Activated T-cell treated with anti-CD3 and anti-CD28 coated beads, Interleukin-2, amount 50 U/mL, for 1 hour (primary cell): Measurements from ENCODE around the gene SEMA3A.

Experiments
- DNase-seq: peaks from one replicate; pipeline ENCODE4 v3.0.0-alpha.2; 2020

SEMA3A gene

GRCh38 chr7:84195295-84196060 is 889 bp upstream of the SEMA3A start:
- DNase-seq = no peak

GRCh38 chr7:84193747-84194146 is 842 bp downstream of the SEMA3A start:
- DNase-seq = no peak

DNA sequence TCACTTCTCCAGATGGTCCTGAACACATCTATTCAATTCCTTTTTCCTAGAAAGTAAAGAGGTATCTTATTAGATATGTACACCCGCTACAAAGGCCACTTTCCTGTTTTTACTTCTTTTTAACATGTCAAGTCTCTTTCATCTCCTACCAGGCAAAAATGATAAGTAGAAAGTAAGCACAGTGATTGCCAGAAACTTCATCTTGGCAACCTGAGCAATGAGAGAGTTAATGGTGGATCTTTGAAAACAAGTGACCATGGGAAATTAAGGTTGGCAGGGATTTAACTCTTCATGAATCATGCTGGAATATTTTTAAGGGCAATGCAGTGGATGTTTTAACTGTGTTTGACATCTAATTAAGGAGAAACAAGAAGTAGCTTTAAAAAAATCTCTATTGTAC is 2.7 kb downstream of the SEMA3A start:
- DNase-seq = no peak

DNA sequence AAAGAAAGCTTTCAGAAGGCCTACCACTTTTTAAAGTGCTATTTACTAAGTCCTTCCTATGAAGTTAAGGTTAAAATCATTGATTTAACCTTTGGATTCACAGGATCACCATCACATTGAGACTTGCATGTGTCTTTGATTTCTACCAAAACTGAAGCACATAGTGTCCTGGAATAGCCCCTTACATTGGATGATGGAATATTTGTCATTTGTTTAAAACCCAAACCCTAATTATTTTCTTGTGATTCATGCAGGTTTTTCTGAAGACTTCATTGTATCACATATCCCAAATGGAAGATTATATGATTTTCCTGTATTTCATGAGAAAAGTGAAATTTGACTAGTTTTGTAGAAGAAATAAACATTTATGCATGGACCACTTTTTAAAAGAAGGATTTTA is 3.3 kb downstream of the SEMA3A start:
- no peak for DNase-seq

GRCh38 chr7:84190016-84190705 is 4.4 kb downstream of the SEMA3A start:
- DNase-seq = no peak

DNA sequence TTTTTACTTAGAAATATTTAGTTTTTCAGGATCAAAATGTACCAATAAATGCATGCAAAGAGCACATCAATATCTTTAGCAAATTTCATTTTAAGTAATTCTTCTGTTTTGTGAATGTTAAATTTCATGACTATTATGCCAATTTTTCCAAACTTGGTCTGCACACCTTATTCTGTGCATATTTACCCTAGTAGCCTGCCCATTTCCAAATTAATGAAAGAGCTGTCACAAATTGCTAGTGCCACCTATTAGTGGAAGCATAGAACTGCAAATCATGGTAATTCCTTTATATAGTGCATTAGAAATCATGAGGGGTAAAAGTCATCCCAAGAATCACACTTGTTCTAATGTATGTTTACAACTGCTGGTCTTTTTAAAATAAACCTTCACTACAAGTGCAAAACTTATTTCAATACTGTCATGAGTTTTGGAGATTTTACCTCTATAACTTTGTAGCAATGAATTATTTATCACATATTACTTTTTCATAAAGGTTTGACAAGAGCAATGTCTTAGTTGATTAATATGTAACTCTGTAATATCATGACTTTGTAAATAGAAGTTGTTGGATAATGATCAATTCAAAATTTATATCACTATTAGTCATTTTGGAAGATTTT is 5.7 kb downstream of the SEMA3A start:
- no peak for DNase-seq

DNA sequence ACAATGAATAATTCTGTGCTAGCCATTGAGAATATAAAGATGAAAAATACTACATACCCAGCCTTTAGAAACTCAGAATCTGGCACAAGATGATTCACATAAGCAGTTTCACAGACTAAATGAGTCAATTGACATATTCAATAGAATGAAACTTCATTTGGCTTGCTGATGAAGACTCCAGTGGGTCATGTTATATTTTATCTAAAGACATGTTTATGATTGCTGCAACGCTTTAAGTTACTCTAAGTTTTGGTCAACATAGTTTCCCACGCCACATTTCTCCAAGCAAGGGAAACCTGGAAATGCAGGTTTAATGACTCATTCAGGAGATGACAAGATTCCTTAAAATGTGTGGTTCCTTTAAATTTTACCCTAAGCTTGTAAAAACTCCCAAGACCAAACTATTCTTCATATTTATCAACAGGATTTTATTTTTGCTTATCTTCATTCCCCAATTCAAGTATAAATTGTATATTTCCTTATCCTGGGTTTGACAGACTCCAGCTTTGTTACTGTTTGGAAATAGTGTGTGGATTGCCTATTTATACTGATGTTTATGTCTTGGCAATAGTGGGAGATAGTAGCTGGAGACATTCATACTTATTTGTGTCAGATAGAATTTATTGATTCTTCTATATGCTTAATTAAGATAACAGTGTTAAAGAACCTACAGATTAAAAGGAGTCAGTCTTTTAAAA is 6.6 kb downstream of the SEMA3A start:
- no peak for DNase-seq

- no peak for DNase-seq
These were observed 7.3 kb downstream of the SEMA3A start for GRCh38 chr7:84187087-84187805.

- no peak for DNase-seq
These were observed 10.8 kb downstream of the SEMA3A start for GRCh38 chr7:84183741-84184140.

GRCh38 chr7:84182301-84182700 is 12.3 kb downstream of the SEMA3A start:
- no peak for DNase-seq

DNA sequence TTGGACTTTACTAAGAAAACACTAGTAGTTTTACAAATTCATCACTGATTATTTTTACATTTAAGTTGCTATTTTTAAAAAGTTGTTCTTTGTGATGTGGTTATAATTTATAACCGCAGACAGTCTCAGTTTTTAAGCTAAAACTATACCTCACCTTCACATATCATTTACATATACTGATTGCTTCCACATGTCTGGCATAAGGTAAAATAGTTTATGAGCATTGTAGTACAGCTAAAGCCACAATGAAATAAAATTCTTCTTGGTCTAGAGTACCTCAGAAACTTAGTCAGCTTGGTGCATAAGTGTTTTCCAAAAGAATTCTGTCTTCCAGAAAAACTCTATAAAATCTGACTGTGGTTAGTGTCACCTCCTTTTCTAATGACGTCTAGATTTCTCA is 13.0 kb downstream of the SEMA3A start:
- DNase-seq = no peak

- no peak for DNase-seq
These were observed 16.7 kb downstream of the SEMA3A start for GRCh38 chr7:84177758-84178412.

- DNase-seq = no peak
These were observed 17.9 kb downstream of the SEMA3A start for GRCh38 chr7:84176716-84177115.

- DNase-seq = no peak
These were observed 19.1 kb downstream of the SEMA3A start for GRCh38 chr7:84175461-84175860.

GRCh38 chr7:84170646-84171045 is 23.9 kb downstream of the SEMA3A start:
- DNase-seq = no peak

DNA sequence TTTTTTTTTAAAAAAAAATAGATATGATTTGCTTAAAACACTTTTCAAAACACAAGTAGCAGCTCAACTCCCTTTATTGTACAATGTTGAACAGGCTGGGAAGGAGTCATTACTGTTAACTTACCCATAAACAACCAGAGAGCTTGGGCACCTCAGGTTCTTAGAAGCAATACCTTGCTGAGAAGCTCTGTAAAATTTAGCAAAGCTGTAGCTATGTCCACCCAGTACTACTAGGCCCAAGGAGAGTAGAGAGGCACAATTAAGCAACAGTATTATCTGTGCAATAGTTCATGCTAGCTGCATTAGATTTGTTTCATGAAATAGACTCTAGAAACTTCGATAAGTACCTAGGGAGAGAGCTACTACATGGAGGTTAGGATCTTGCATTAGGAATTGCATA is 32.0 kb downstream of the SEMA3A start:
- no peak for DNase-seq

DNA sequence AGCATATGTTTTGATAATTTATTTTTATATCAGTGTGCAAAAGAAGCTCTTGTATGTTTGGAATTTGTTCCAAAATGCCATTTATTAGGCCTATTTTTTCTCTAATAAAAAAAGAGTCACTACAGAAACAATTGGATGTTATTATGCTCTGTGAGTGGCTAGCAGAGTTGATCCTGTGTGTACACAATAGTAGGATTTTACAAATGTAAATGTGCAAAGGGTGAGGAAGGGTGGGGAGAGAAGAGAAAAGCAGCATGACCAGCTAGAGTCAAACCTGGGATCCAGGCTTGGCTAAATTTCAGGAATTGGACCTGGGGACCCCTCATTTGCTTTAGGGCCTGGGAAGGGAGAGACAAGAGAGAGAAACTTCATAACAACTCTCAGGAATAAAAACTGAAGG is 32.5 kb downstream of the SEMA3A start:
- no peak for DNase-seq

DNA sequence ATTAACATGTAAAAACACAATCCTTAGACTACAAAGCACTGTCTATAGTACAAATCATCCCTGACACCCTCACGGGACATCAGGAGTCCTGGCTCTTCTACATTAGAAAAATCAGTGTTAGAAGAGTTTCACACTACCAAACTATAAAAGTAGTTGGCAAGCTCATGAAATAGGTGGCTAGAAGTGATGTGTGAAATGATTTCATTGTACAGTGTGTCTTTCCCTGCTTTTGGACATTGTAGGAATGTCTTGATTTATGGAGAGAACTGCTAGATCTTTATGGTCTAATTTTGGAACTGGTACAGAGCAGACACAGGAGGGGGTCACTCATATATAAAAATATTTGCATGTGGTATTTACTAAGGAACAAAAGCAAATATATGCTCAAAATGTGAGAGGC is 33.2 kb downstream of the SEMA3A start:
- no peak for DNase-seq

DNA sequence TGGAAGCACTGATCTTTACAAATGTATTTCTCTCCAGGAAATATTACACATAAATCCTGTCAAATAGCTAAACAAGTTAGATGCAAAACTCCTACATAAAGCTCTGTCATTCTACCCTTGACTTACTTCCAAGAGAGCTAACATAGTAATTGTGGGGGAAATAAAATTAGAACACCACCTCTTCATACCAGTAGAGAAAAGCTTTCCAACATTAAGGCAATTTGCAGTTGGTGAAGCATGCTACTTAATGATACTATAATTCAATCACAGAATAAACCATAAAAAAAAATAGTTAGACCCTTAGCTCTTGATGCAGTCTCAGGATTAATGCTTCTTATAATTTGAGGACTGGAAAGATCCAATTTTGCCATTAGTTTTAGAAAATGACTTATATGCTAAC is 35.2 kb downstream of the SEMA3A start:
- no peak for DNase-seq

- no peak for DNase-seq
These were observed 37.4 kb downstream of the SEMA3A start for GRCh38 chr7:84157171-84157570.

- DNase-seq = no peak
These were observed 39.4 kb downstream of the SEMA3A start for GRCh38 chr7:84154991-84155781.

DNA sequence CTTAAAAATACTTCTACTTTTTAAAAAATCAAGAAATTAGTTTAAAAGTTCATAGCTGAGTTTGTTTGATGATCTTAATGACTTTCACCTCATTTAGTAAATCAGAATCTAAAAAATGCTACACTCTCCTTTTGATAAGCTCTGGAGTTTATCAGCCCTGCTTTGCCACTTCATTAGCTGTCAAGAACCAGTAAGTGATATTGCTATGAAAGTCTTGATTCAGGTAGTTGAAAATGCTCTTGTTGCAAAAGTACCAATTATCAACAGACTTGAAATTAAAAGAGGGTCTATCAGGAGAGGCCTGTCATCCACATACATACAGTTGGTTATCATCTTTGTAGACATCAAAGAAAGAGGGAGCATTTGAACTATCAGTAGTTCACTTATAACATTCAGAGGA is 41.6 kb downstream of the SEMA3A start:
- DNase-seq = no peak
